Suppressor macrophage treated with lipopolysaccharide for 4 hours (primary cell): ENCODE measurements around the gene ARRDC2.
A peak's percentile ranks its signal among the peaks of the same experiment; 100 is the strongest.
"Not testable (repeated sequence)": the region's sequence is repeated elsewhere in the genome, so short reads cannot be mapped to it uniquely, and the experiment has no call there.

Source experiments
- DNase-seq: peaks from one replicate; pipeline ENCODE4 v3.0.0-alpha.2; 2020

ARRDC2 gene

GRCh38 chr19:18017275-18018083, 9.5 kb downstream of the ARRDC2 start:
- DNase-seq = peak; percentile 73

GRCh38 chr19:18020212-18021085, 12.5 kb downstream of the ARRDC2 start:
- DNase-seq = peak; percentile 41

GRCh38 chr19:18021121-18021755, 13.3 kb downstream of the ARRDC2 start:
- DNase-seq = peak; percentile 95

GRCh38 chr19:18023622-18024251, 15.8 kb downstream of the ARRDC2 start:
- DNase-seq = peak; percentile 88

- no peak for DNase-seq
These were observed 19.2 kb downstream of the ARRDC2 start for GRCh38 chr19:18027151-18027550.

GRCh38 chr19:18029617-18030338, 21.8 kb downstream of the ARRDC2 start:
- no peak for DNase-seq

- DNase-seq = peak; percentile 56
These were observed 23.4 kb downstream of the ARRDC2 start for GRCh38 chr19:18031401-18031800.

GRCh38 chr19:18032102-18032501, 24.1 kb downstream of the ARRDC2 start:
- DNase-seq = not testable (repeated sequence)

- no peak for DNase-seq
These were observed 33.1 kb downstream of the ARRDC2 start for GRCh38 chr19:18041054-18041453.

GRCh38 chr19:18043676-18044075, 35.7 kb downstream of the ARRDC2 start:
- DNase-seq = no peak

- peak; percentile 95 for DNase-seq
These were observed 36.9 kb downstream of the ARRDC2 start for GRCh38 chr19:18044825-18045304.

- DNase-seq = no peak
These were observed 37.5 kb downstream of the ARRDC2 start for GRCh38 chr19:18045307-18046050.

- DNase-seq = no peak
These were observed 38.2 kb downstream of the ARRDC2 start for GRCh38 chr19:18046059-18046718.

- peak; percentile 75 for DNase-seq
These were observed 41.4 kb downstream of the ARRDC2 start for GRCh38 chr19:18049385-18049784.

- no peak for DNase-seq
These were observed 43.9 kb downstream of the ARRDC2 start for GRCh38 chr19:18051887-18052286.

- DNase-seq = no peak
These were observed 45.7 kb downstream of the ARRDC2 start for GRCh38 chr19:18053576-18054219.

GRCh38 chr19:18055967-18056366, 48.0 kb downstream of the ARRDC2 start:
- DNase-seq = no peak

- no peak for DNase-seq
These were observed 49.6 kb downstream of the ARRDC2 start for GRCh38 chr19:18057557-18057956.

GRCh38 chr19:18058208-18059009, 50.4 kb downstream of the ARRDC2 start:
- peak; percentile 84 for DNase-seq
